Mesendoderm (in vitro differentiated cells): Measurements from ENCODE around the gene COL10A1.

Experiments
- DNase-seq: peaks from one replicate; pipeline ENCODE4 v3.0.0; 2013
- H2AK5ac ChIP-seq: 2 replicates; pipeline ENCODE4 v1.6.1; 2013; ENCODE audit warnings: low read length, inconsistent platforms
- H2BK120ac ChIP-seq: 2 replicates; pipeline ENCODE4 v1.6.1; 2013; ENCODE audit warnings: low read depth, mild to moderate bottlenecking, low read length, moderate library complexity, mixed read lengths
- H2BK15ac ChIP-seq: replicated peaks from 2 replicates; pipeline ENCODE4 v1.6.1; 2013; ENCODE audit warnings: low read depth, mild to moderate bottlenecking, moderate library complexity
- H2BK5ac ChIP-seq: 2 replicates; pipeline ENCODE4 v1.6.1; 2013; ENCODE audit warnings: low read length, inconsistent platforms
- H3K18ac ChIP-seq: 2 replicates; pipeline ENCODE4 v1.6.1; 2013; ENCODE audit warnings: mild to moderate bottlenecking, low read length, mixed read lengths
- H3K23ac ChIP-seq: one replicate; pipeline ENCODE4 v1.6.1; 2013; ENCODE audit warnings: low read length
- H3K27ac ChIP-seq: 2 replicates; pipeline ENCODE4 v1.5.1; 2013; ENCODE audit warnings: low read depth, mild to moderate bottlenecking, inconsistent platforms, low read length, moderate library complexity
- H3K27me3 ChIP-seq: 2 replicates; pipeline ENCODE4 v1.6.1; 2013; ENCODE audit warnings: low read length, control low read depth, mild to moderate bottlenecking, inconsistent platforms; ENCODE audit not compliant: insufficient read depth, poor library complexity
- H3K36me3 ChIP-seq: 2 replicates; pipeline ENCODE4 v1.6.1; 2013; ENCODE audit warnings: low read length, inconsistent platforms; ENCODE audit not compliant: control insufficient read depth, insufficient read depth
- H3K4ac ChIP-seq: one replicate; pipeline ENCODE4 v1.6.1; 2013; ENCODE audit warnings: low read depth, mild to moderate bottlenecking, low read length, moderate library complexity
- H3K4me1 ChIP-seq: 2 replicates; pipeline ENCODE4 v1.6.1; 2013; ENCODE audit warnings: low read depth, low read length, inconsistent platforms; ENCODE audit not compliant: control insufficient read depth
- H3K4me2 ChIP-seq: 2 replicates; pipeline ENCODE4 v1.6.1; 2013; ENCODE audit warnings: low read length
- H3K4me3 ChIP-seq: 2 replicates; pipeline ENCODE4 v1.5.1; 2013; ENCODE audit warnings: mild to moderate bottlenecking, low read length
- H3K56ac ChIP-seq: one replicate; pipeline ENCODE4 v1.6.1; 2013; ENCODE audit warnings: low read length
- H3K79me1 ChIP-seq: 2 replicates; pipeline ENCODE4 v1.6.1; 2013; ENCODE audit warnings: low read length, inconsistent platforms
- H3K79me2 ChIP-seq: 2 replicates; pipeline ENCODE4 v1.6.1; 2013; ENCODE audit warnings: mild to moderate bottlenecking, low read length; ENCODE audit not compliant: control insufficient read depth, insufficient read depth
- H3K9ac ChIP-seq: 2 replicates; pipeline ENCODE4 v1.6.1; 2013; ENCODE audit warnings: low read length, inconsistent platforms
- H4K5ac ChIP-seq: one replicate; pipeline ENCODE4 v1.6.1; 2013; ENCODE audit warnings: low read length
- H4K8ac ChIP-seq: one replicate; pipeline ENCODE4 v1.6.1; 2013; ENCODE audit warnings: low read depth, mild to moderate bottlenecking, control low read depth, low read length, moderate library complexity
- WGBS: extraction: QIAGEN DNeasy Blood & Tissue Kit; methylation state at CpG from one replicate; pipeline ENCODE4 v1.1.7; 2013; ENCODE audit warnings: low lambda C conversion rate, missing lambda C conversion rate; ENCODE audit not compliant: insufficient coverage; ENCODE audit errors: extremely low coverage; 5-methylcytosine and 5-hydroxymethylcytosine counted together

COL10A1 gene

GRCh38 chr6:116105247-116105646, 20.7 kb downstream of the COL10A1 start:
- no CpG with 5 or more reads among the region's 3 CpGs for WGBS

DNA sequence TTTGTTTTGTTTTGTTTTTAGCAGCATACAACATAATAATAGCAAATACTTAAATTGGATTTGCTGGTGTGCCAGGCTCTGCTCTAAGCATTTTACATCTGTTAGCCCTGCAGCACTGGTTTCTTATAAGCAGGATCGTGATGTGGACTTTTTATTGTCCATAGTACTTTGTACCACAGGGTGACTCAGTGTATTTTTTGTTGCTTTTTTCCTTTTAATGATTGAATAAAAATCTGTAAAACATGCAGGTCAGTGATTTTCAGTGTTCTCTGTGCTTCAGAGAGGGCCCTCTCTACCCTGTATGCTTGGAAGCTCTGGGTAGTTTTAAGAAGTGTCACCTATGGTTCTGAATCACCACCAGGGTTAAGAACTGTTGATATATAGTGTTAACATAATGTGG, 21.3 kb downstream of the COL10A1 start:
- Histone ChIP-seq H2BK5ac (no peak overlapping the region), H3K56ac (no peak overlapping the region), H3K36me3 (no peaks in the 10 kb centered on the region), H2BK120ac (no peak overlapping the region), H3K27me3 (no peaks in the 10 kb centered on the region), H2BK15ac (no peak overlapping the region), H2AK5ac (no peak overlapping the region), H3K9ac (no peak overlapping the region), H3K23ac (no peak overlapping the region), H3K4me3 (no peak overlapping the region), H4K8ac (no peak overlapping the region), H3K4ac (no peak overlapping the region), H4K5ac (no peak overlapping the region), H3K79me1 (peaks cover 21% of the 10 kb centered on the region), H3K4me2 (no peak overlapping the region), H3K4me1 (no peaks in the 10 kb centered on the region), H3K18ac (no peak overlapping the region), H3K79me2 (peaks cover 4% of the 10 kb centered on the region), H3K27ac (no peak overlapping the region)
- no CpG with 5 or more reads among the region's 1 CpG for WGBS
- DNase-seq: no peak

More at GRCh38 chr6:116105247-116105646, 20.7 kb downstream of the COL10A1 start:
- no peak overlapping the region for H2BK120ac ChIP-seq
- no peaks in the 10 kb centered on the region for H3K27me3 ChIP-seq
- H2BK5ac ChIP-seq: no peak overlapping the region
- H3K79me2 ChIP-seq: peaks cover 4% of the 10 kb centered on the region
- no peak overlapping the region for H3K18ac ChIP-seq
- H3K9ac ChIP-seq: no peak overlapping the region
- no peak overlapping the region for H2AK5ac ChIP-seq
- H3K56ac ChIP-seq: no peak overlapping the region
- no peak overlapping the region for H3K27ac ChIP-seq
- H4K8ac ChIP-seq: no peak overlapping the region
- no peaks in the 10 kb centered on the region for H3K36me3 ChIP-seq
- no peak overlapping the region for H2BK15ac ChIP-seq
- DNase-seq: no peak
- no peak overlapping the region for H4K5ac ChIP-seq
- H3K79me1 ChIP-seq: peaks cover 21% of the 10 kb centered on the region
- no peak overlapping the region for H3K4ac ChIP-seq
- no peak overlapping the region for H3K4me2 ChIP-seq
- no peak overlapping the region for H3K4me3 ChIP-seq
- H3K4me1 ChIP-seq: no peaks in the 10 kb centered on the region
- H3K23ac ChIP-seq: no peak overlapping the region

DNA sequence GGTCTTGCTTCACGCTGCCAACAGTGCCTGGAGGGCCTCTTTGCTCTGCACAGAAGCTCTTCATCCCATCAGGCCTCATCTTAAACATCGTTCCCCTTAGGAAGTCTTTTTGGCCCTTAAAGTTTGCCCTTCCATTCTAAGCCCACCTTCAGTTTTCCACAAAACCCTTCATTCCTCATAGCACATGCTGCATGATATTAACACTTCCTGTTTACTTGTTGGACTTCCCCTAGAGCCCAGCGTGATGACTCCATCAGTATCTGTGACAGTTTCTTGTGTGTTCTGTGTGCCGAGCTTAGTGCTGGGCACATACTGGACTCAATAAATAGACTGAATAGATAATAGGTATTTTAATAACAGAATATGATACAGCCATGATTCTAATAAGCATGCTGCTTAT, 23.1 kb downstream of the COL10A1 start:
- Histone ChIP-seq H3K4me1 (no peaks in the 10 kb centered on the region), H3K27me3 (no peaks in the 10 kb centered on the region), H3K9ac (no peak overlapping the region), H4K8ac (no peak overlapping the region), H2BK15ac (no peak overlapping the region), H2BK5ac (no peak overlapping the region), H3K23ac (no peak overlapping the region), H3K18ac (no peak overlapping the region), H3K79me1 (peaks cover 21% of the 10 kb centered on the region), H3K27ac (no peak overlapping the region), H3K4me3 (no peak overlapping the region), H2AK5ac (no peak overlapping the region), H3K4ac (no peak overlapping the region), H4K5ac (no peak overlapping the region), H3K36me3 (no peaks in the 10 kb centered on the region), H3K56ac (no peak overlapping the region), H3K4me2 (no peak overlapping the region), H3K79me2 (peaks cover 4% of the 10 kb centered on the region), H2BK120ac (no peak overlapping the region)
- no peak for DNase-seq
- no CpG with 5 or more reads among the region's 4 CpGs for WGBS

DNA sequence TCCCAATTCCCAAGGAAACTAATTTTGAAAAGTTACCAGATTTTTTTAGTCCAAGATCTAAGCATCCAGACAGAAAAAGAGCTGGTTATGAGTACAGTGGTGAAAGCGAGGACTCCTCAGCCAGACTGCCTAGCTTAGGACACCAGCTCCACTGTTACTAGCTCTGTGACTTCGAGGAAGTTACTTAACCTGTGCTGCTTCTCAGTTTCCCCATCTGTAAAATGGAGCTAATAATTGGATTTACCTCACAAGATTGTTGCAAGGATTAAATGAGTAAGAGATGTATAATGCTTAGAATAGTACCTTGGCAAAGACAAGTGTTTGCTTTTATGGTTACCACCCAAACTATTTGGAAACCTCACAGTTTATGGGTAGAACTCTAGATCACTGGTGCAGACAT, 24.1 kb downstream of the COL10A1 start:
- Histone ChIP-seq H2AK5ac (no peak overlapping the region), H3K23ac (no peak overlapping the region), H2BK15ac (no peak overlapping the region), H3K18ac (no peak overlapping the region), H2BK5ac (no peak overlapping the region), H3K79me2 (peaks cover 4% of the 10 kb centered on the region), H2BK120ac (no peak overlapping the region), H3K56ac (peak overlapping the region; percentile 99), H3K4me2 (peak overlapping the region; percentile 61), H4K8ac (no peak overlapping the region), H3K36me3 (no peaks in the 10 kb centered on the region), H3K9ac (peak overlapping the region; percentile 84), H4K5ac (no peak overlapping the region), H3K4me3 (no peak overlapping the region), H3K79me1 (peaks cover 21% of the 10 kb centered on the region), H3K4ac (no peak overlapping the region), H3K27me3 (no peaks in the 10 kb centered on the region), H3K27ac (no peak overlapping the region), H3K4me1 (no peaks in the 10 kb centered on the region)
- no peak for DNase-seq
- no CpG with 5 or more reads among the region's 2 CpGs for WGBS

DNA sequence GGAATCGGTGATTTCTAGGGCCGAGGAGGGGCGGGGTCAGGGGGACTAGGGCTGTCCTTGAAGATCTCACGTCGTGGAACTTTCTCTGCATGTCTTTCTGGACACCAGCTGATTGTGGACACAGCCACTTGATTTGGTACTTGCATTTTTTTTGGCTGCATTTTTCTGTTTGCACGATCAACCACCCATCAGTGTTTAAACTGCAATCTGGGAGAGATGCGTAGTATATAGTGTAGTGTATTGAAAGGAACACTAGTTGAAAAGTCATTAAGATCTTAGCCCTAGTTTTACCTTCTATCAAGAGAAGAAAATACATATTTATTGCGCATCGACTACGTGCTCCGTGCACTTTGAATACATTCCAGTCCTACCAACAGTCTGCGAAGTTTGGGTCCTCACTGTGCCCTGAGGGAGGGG, 24.6 kb downstream of the COL10A1 start:
- H3K18ac ChIP-seq: no peak overlapping the region
- no peak overlapping the region for H4K5ac ChIP-seq
- H3K27me3 ChIP-seq: no peaks in the 10 kb centered on the region
- peak overlapping the region; percentile 61 for H3K4me2 ChIP-seq
- no peak overlapping the region for H3K4ac ChIP-seq
- peaks cover 4% of the 10 kb centered on the region for H3K79me2 ChIP-seq
- peaks cover 21% of the 10 kb centered on the region for H3K79me1 ChIP-seq
- no peak overlapping the region for H2BK15ac ChIP-seq
- H3K9ac ChIP-seq: peak overlapping the region; percentile 84
- no peak overlapping the region for H2BK120ac ChIP-seq
- no peak overlapping the region for H4K8ac ChIP-seq
- WGBS: no CpG with 5 or more reads among the region's 12 CpGs
- H3K4me3 ChIP-seq: peak overlapping the region; percentile 94
- DNase-seq: no peak
- H2BK5ac ChIP-seq: no peak overlapping the region
- H3K4me1 ChIP-seq: no peaks in the 10 kb centered on the region
- no peaks in the 10 kb centered on the region for H3K36me3 ChIP-seq
- no peak overlapping the region for H2AK5ac ChIP-seq
- H3K56ac ChIP-seq: peak overlapping the region; percentile 99
- H3K23ac ChIP-seq: no peak overlapping the region
- H3K27ac ChIP-seq: no peak overlapping the region
